Measurements from ENCODE around the gene GIGYF2. TPM values are rescaled to one million over a fixed set of nuclear protein-coding genes. Genes with fewer than 3 reads are reported as not detected.

GIGYF2 gene
- total RNA-seq, 1 experiment from 2014 or later = 68.3 TPM

DNA sequence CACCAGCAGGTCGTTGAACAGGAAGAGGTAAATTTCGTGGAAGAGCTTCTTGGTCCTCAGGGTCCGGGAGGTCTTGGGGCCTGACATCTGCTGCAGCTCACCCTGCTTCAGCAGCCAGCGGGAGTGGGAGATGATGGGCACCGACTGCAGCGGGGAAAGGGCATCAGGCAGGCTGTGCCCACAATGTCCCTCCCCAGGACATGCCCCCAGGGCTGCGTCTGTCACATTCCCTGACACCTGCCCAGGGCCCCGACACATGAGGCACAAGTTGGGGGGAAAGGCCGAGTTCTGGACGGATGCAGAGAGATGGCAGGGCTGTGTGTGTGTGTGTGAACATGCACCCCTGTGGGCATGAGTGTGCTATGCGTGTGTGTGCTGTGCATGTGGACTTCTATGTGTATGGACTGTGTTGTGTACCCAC lies 186.9 kb downstream of the GIGYF2 start:
- no peak for TF ChIP-seq POLR2AphosphoS5 (IDR thresholded peaks at IDR 0.05; ENCODE audit: low read depth, low read length)
- TF ChIP-seq SIN3A (IDR thresholded peaks at IDR 0.05; ENCODE audit: borderline replicate concordance, insufficient read depth, low read depth, low read length) = no peak
- POLR2A ChIA-PET = no interaction called here
- intact Hi-C loops (cut with micrococcal nuclease; ENCODE audit: unreplicated experiment) (no loop called here), in situ Hi-C loops (cut with HindIII; ENCODE audit: low pct_unique_long_range_greater_than_20kb, low sequenced_read_pairs) (no loop called here)
- H3K27me3 ChIP-seq (ENCODE audit: control insufficient read depth, insufficient read depth, low read length) = no peaks in the 10 kb centered on the region
- peaks cover 10% of the 10 kb centered on the region for H3K4me1 ChIP-seq (ENCODE audit: control insufficient read depth, insufficient read depth, low read length)
- DNase-seq (ENCODE audit: low read depth, low spot score) (no peak), ATAC-seq (no peak)
- no peaks in the 10 kb centered on the region for H3K9me3 ChIP-seq (ENCODE audit: control insufficient read depth, insufficient read depth, low read depth, low read length)
- no TSS peak for BruUV-seq (replicated peaks)
- H3K27ac ChIP-seq (ENCODE audit: low read length) = no peak overlapping the region
- H3K4me3 ChIP-seq (ENCODE audit: low read depth in 2 of 2, low read length in 2 of 2) = no peak overlapping the region
- H3K36me3 ChIP-seq (ENCODE audit: control insufficient read depth, insufficient read depth, low read length) = no peaks in the 10 kb centered on the region
- CTCF ChIA-PET = no interaction called here

DNA sequence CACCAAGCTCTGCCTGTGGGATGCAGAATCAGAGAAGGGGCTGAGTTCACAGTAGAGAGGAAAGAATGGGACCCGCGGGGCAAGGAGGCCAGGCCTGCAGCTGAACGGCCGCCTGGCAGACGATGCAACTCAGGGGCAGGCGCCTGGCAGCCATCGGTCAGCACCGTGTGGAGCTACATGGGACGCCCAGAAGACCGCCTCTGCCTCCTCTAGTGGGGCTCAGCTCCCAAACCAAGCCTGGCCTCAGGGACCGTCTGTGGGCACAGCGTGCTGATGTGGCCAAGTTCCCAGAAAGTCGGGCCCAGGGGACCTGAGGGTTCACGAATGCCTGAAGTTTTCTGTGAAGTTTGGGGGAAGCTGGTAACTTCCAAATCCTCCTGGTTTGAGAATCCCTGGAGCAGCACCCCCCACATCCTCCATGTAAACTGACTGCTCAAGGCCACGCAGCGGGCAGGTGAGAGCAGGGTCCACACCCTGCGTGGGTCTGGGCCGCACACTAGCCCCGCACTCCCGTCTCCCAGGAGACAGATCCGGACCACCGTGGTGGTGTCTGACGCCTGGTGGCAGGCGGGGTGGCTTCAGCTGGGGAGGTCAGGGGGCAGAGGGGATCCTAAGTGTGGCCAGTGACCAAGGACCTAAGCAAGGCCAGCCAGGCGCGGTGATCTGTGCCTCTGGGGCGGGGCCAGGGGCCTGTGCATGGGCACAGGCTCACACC lies 187.6 kb downstream of the GIGYF2 start:
- Histone ChIP-seq H3K27me3 (ENCODE audit: control insufficient read depth, insufficient read depth, low read length) (no peaks in the 10 kb centered on the region), H3K36me3 (ENCODE audit: control insufficient read depth, insufficient read depth, low read length) (no peaks in the 10 kb centered on the region), H3K4me1 (ENCODE audit: control insufficient read depth, insufficient read depth, low read length) (peaks cover 7% of the 10 kb centered on the region), H3K4me3 (ENCODE audit: low read depth in 2 of 2, low read length in 2 of 2) (no peak overlapping the region), H3K27ac (ENCODE audit: low read length) (no peak overlapping the region), H3K9me3 (ENCODE audit: control insufficient read depth, insufficient read depth, low read depth, low read length) (no peaks in the 10 kb centered on the region)
- ATAC-seq = no peak
- TF ChIP-seq, protein P1, sequence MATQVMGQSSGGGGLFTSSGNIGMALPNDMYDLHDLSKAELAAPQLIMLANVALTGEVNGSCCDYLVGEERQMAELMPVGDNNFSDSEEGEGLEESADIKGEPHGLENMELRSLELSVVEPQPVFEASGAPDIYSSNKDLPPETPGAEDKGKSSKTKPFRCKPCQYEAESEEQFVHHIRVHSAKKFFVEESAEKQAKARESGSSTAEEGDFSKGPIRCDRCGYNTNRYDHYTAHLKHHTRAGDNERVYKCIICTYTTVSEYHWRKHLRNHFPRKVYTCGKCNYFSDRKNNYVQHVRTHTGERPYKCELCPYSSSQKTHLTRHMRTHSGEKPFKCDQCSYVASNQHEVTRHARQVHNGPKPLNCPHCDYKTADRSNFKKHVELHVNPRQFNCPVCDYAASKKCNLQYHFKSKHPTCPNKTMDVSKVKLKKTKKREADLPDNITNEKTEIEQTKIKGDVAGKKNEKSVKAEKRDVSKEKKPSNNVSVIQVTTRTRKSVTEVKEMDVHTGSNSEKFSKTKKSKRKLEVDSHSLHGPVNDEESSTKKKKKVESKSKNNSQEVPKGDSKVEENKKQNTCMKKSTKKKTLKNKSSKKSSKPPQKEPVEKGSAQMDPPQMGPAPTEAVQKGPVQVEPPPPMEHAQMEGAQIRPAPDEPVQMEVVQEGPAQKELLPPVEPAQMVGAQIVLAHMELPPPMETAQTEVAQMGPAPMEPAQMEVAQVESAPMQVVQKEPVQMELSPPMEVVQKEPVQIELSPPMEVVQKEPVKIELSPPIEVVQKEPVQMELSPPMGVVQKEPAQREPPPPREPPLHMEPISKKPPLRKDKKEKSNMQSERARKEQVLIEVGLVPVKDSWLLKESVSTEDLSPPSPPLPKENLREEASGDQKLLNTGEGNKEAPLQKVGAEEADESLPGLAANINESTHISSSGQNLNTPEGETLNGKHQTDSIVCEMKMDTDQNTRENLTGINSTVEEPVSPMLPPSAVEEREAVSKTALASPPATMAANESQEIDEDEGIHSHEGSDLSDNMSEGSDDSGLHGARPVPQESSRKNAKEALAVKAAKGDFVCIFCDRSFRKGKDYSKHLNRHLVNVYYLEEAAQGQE (IDR thresholded peaks at IDR 0.05; ENCODE audit: insufficient read depth in 1 of 2, low read depth in 2 of 2, low read length in 1 of 2) = no peak
- TF ChIP-seq, protein P2, sequence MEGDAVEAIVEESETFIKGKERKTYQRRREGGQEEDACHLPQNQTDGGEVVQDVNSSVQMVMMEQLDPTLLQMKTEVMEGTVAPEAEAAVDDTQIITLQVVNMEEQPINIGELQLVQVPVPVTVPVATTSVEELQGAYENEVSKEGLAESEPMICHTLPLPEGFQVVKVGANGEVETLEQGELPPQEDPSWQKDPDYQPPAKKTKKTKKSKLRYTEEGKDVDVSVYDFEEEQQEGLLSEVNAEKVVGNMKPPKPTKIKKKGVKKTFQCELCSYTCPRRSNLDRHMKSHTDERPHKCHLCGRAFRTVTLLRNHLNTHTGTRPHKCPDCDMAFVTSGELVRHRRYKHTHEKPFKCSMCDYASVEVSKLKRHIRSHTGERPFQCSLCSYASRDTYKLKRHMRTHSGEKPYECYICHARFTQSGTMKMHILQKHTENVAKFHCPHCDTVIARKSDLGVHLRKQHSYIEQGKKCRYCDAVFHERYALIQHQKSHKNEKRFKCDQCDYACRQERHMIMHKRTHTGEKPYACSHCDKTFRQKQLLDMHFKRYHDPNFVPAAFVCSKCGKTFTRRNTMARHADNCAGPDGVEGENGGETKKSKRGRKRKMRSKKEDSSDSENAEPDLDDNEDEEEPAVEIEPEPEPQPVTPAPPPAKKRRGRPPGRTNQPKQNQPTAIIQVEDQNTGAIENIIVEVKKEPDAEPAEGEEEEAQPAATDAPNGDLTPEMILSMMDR (IDR thresholded peaks at IDR 0.05) = no peak
- TF ChIP-seq TCF7L2 (IDR thresholded peaks at IDR 0.05; ENCODE audit: low read depth, low read length) (no peak), POLR2AphosphoS5 (IDR thresholded peaks at IDR 0.05; ENCODE audit: low read depth, low read length) (no peak), SIN3A (IDR thresholded peaks at IDR 0.05; ENCODE audit: borderline replicate concordance, insufficient read depth, low read depth, low read length) (no peak)
- in situ Hi-C loops (cut with HindIII; ENCODE audit: low pct_unique_long_range_greater_than_20kb, low sequenced_read_pairs) (no loop called here), intact Hi-C loops (cut with micrococcal nuclease; ENCODE audit: unreplicated experiment) (no loop called here)
- ChIA-PET POLR2A (no interaction called here), CTCF (no interaction called here)
- no TSS peak for BruUV-seq (replicated peaks)
- DNase-seq (ENCODE audit: low read depth, low spot score) = no peak

DNA sequence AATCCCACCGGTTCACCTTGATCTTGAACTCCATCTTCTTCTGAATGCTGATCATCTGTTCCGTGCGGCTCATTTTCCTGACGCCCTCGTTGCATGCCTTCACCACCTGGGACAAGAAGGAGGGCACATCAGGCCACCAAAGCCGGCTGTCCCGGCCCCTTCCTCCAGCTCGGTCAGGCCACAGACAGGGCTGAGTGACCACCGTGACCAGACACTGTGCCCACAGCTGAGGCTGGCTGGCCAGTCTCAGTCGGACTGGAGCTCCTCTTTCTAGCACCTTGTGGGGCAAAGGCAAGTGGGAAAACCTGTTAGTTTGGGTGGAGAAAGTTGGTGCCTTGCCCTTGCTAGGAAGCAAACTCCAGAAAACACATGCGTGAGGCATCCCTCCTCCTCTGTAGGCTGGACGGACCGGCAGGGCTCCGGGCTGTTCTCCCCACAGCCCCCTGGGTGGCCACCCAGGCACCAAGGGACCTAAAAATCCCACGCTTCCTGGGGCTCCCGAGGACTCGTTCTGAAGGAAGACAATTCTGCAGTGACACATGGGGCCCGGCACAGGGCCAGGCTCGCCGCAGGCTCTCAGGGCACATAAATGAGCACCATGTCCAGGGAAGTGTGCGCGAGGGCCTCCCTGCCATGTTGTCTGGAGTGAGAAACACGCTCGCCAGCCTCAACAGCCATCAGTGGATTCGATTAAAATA lies 188.3 kb downstream of the GIGYF2 start:
- no peak for DNase-seq (ENCODE audit: low read depth, low spot score)
- ATAC-seq = no peak
- in situ Hi-C loops (cut with HindIII; ENCODE audit: low pct_unique_long_range_greater_than_20kb, low sequenced_read_pairs) = no loop called here
- Histone ChIP-seq H3K27me3 (ENCODE audit: control insufficient read depth, insufficient read depth, low read length) (no peaks in the 10 kb centered on the region), H3K36me3 (ENCODE audit: control insufficient read depth, insufficient read depth, low read length) (no peaks in the 10 kb centered on the region), H3K27ac (ENCODE audit: low read length) (no peak overlapping the region), H3K4me1 (ENCODE audit: control insufficient read depth, insufficient read depth, low read length) (no peaks in the 10 kb centered on the region), H3K4me3 (ENCODE audit: low read depth in 2 of 2, low read length in 2 of 2) (no peak overlapping the region), H3K9me3 (ENCODE audit: control insufficient read depth, insufficient read depth, low read depth, low read length) (no peaks in the 10 kb centered on the region)
- CTCF ChIA-PET = no interaction called here
- POLR2A ChIA-PET = no interaction called here
- intact Hi-C loops (cut with micrococcal nuclease; ENCODE audit: unreplicated experiment) = no loop called here
- TF ChIP-seq, protein P1 (IDR thresholded peaks at IDR 0.05; ENCODE audit: insufficient read depth in 1 of 2, low read depth in 2 of 2, low read length in 1 of 2) = no peak
- no peak for TF ChIP-seq SIN3A (IDR thresholded peaks at IDR 0.05; ENCODE audit: borderline replicate concordance, insufficient read depth, low read depth, low read length)
- TF ChIP-seq, protein P2 (IDR thresholded peaks at IDR 0.05) = no peak
- no peak for TF ChIP-seq TCF7L2 (IDR thresholded peaks at IDR 0.05; ENCODE audit: low read depth, low read length)
- TF ChIP-seq POLR2AphosphoS5 (IDR thresholded peaks at IDR 0.05; ENCODE audit: low read depth, low read length) = no peak
- no TSS peak for BruUV-seq (replicated peaks)
